HepG2 (cell line): Measurements from ENCODE around the gene SRBD1. TPM values are rescaled to one million over a fixed set of nuclear protein-coding genes. Genes with fewer than 3 reads are reported as not detected.

ENCODE experiments used
- ARNTL ChIP-seq: sonication (generic); formaldehyde crosslinking; IDR thresholded peaks from 2 replicates; pipeline ENCODE4 v1.4.0; 2020; ENCODE audit warnings: mild to moderate bottlenecking, missing genetic modification reagents
- CCDC6 ChIP-seq: sonication (generic); formaldehyde crosslinking; IDR thresholded peaks from 2 replicates; pipeline ENCODE4 v1.8.1; 2022; ENCODE audit warnings: mild to moderate bottlenecking, missing genetic modification reagents, moderate library complexity
- DZIP1 ChIP-seq: sonication (generic); formaldehyde crosslinking; IDR thresholded peaks from 2 replicates; pipeline ENCODE4 v1.5.0; 2020; ENCODE audit warnings: mild to moderate bottlenecking, missing genetic modification reagents
- EP300 ChIP-seq, 3 experiments: sonication (generic) in 1 of 3; formaldehyde crosslinking in 1 of 3; IDR thresholded peaks; 2 replicates each; pipeline versions ENCODE4 v1.5.1 to v1.6.1; 2011 to 2020; ENCODE audit warnings: low read depth in 2 of 3, low read length in 2 of 3, borderline replicate concordance in 1 of 3, improper control_type of control experiment in 1 of 3, mild to moderate bottlenecking in 1 of 3, missing genetic modification reagents in 1 of 3, moderate library complexity in 1 of 3
- ESRRA ChIP-seq: sonication (generic); formaldehyde crosslinking; IDR thresholded peaks from 2 replicates; pipeline ENCODE4 v1.5.1; 2020; ENCODE audit warnings: mild to moderate bottlenecking, low read depth, missing genetic modification reagents
- FOSL1 ChIP-seq: sonication (generic); formaldehyde crosslinking; IDR thresholded peaks from 2 replicates; pipeline ENCODE4 v1.9.0; 2021; ENCODE audit warnings: missing genetic modification reagents, borderline replicate concordance
- HNRNPL ChIP-seq: fragments of 200-400 bp; formaldehyde crosslinking; IDR thresholded peaks from 2 replicates; pipeline ENCODE4 v1.6.1; 2017; ENCODE audit warnings: mild to moderate bottlenecking, low read depth, low read length
- LBX2 ChIP-seq: sonication (generic); formaldehyde crosslinking; IDR thresholded peaks from 2 replicates; pipeline ENCODE4 v1.5.0; 2020; ENCODE audit warnings: missing genetic modification reagents, mild to moderate bottlenecking, borderline replicate concordance
- MLLT10 ChIP-seq: sonication (generic); formaldehyde crosslinking; IDR thresholded peaks from 2 replicates; pipeline ENCODE4 v1.4.0; 2020; ENCODE audit warnings: missing genetic modification reagents
- PCBP1 ChIP-seq: fragments of 200-400 bp; formaldehyde crosslinking; IDR thresholded peaks from 2 replicates; pipeline ENCODE4 v1.6.1; 2017; ENCODE audit warnings: mild to moderate bottlenecking, low read depth, low read length, borderline replicate concordance
- SNAPC2 ChIP-seq: sonication (generic); formaldehyde crosslinking; IDR thresholded peaks from 2 replicates; pipeline ENCODE4 v1.8.1; 2022; ENCODE audit warnings: mild to moderate bottlenecking, missing genetic modification reagents
- SP4 ChIP-seq: sonication (generic); formaldehyde crosslinking; IDR thresholded peaks from 2 replicates; pipeline ENCODE4 v1.8.1; 2023; ENCODE audit warnings: mild to moderate bottlenecking, missing genetic modification reagents
- TFDP1 ChIP-seq: IDR thresholded peaks from 2 replicates; pipeline ENCODE4 v1.6.1; 2016; ENCODE audit warnings: missing compliant biosample characterization, missing genetic modification reagents, borderline replicate concordance
- THAP7 ChIP-seq: sonication (generic); formaldehyde crosslinking; IDR thresholded peaks from 2 replicates; pipeline ENCODE4 v1.8.1; 2023; ENCODE audit warnings: mild to moderate bottlenecking, missing genetic modification reagents
- XBP1 ChIP-seq: sonication (generic); formaldehyde crosslinking; IDR thresholded peaks from 2 replicates; pipeline ENCODE4 v1.5.0; 2020; ENCODE audit warnings: missing genetic modification reagents
- ZBTB20 ChIP-seq: sonication (generic); formaldehyde crosslinking; IDR thresholded peaks from 2 replicates; pipeline ENCODE4 v1.8.1; 2023; ENCODE audit warnings: missing genetic modification reagents, low read depth, mild to moderate bottlenecking, borderline replicate concordance
- ZNF350 ChIP-seq: sonication (generic); formaldehyde crosslinking; IDR thresholded peaks from 2 replicates; pipeline ENCODE4 v1.4.0; 2020; ENCODE audit warnings: mild to moderate bottlenecking, low read depth, missing genetic modification reagents, borderline replicate concordance
- ZNF432 ChIP-seq: sonication (generic); formaldehyde crosslinking; IDR thresholded peaks from 2 replicates; pipeline ENCODE4 v1.5.0; 2020; ENCODE audit warnings: missing genetic modification reagents, mild to moderate bottlenecking, borderline replicate concordance
- ZNF451 ChIP-seq: sonication (generic); formaldehyde crosslinking; IDR thresholded peaks from 2 replicates; pipeline ENCODE4 v1.5.0; 2020; ENCODE audit warnings: mild to moderate bottlenecking, missing genetic modification reagents
- ZNF552 ChIP-seq: sonication (generic); formaldehyde crosslinking; IDR thresholded peaks from 2 replicates; pipeline ENCODE4 v1.9.0; 2022; ENCODE audit warnings: missing genetic modification reagents, mild to moderate bottlenecking, borderline replicate concordance
- ZNF644 ChIP-seq: IDR thresholded peaks from 2 replicates; pipeline ENCODE4 v1.6.1; 2016; ENCODE audit warnings: low read depth
- ZNF652 ChIP-seq: IDR thresholded peaks from 2 replicates; pipeline ENCODE4 v1.6.1; 2016; ENCODE audit warnings: low read depth, borderline replicate concordance
- ZNF660 ChIP-seq: sonication (generic); formaldehyde crosslinking; IDR thresholded peaks from 2 replicates; pipeline ENCODE4 v1.5.1; 2020; ENCODE audit warnings: mild to moderate bottlenecking, low read depth, missing genetic modification reagents, borderline replicate concordance
- ZNF724P ChIP-seq: sonication (generic); formaldehyde crosslinking; IDR thresholded peaks from 2 replicates; pipeline ENCODE4 v1.8.0; 2022; ENCODE audit warnings: missing genetic modification reagents, borderline replicate concordance
- ZNF768 ChIP-seq: sonication (generic); formaldehyde crosslinking; IDR thresholded peaks from 2 replicates; pipeline ENCODE4 v1.4.0; 2020; ENCODE audit warnings: missing genetic modification reagents
- ZSCAN12 ChIP-seq: sonication (generic); formaldehyde crosslinking; IDR thresholded peaks from 2 replicates; pipeline ENCODE4 v1.9.0; 2021; ENCODE audit warnings: mild to moderate bottlenecking, missing genetic modification reagents
- polyA plus RNA-seq, 8 experiments: library from polyadenylated mRNA; depleted of rRNA in 3 of 8; stranded (reverse) in 7 of 8; unstranded in 1 of 8; fragments of >200 nt; fragmentation: Illumina TruSeq in 4 of 8; extraction: Trizol in 4 of 8; gene quantifications; 2 replicates each; pipeline versions ENCODE4 v1.2.1 to v1.2.3, GENCODE V29; 2011 to 2016; ENCODE audit warnings: low read depth in 4 of 8, missing spikeins in 1 of 8, mixed read lengths in 1 of 8; ENCODE audit not compliant: insufficient read depth in 1 of 8
- total RNA-seq, 5 experiments: library from RNA; depleted of rRNA; stranded (reverse); fragments of >200 nt; fragmentation: Illumina TruSeq; extraction: Trizol; gene quantifications; 2 replicates each; pipeline ENCODE4 v1.2.3, GENCODE V29; 2016; ENCODE audit warnings: low read depth in 1 of 5

The SRBD1 gene
- total and polyA plus RNA-seq, 2 of the 13 experiments (the other 11 are each of a cell fraction or from before 2014, with no cell fraction given), result 3.2 to 23.9 TPM

- no peak for TF ChIP-seq FOSL1 (CRISPR knock-in tag)
- peak; percentile 73 for TF ChIP-seq ESRRA (CRISPR knock-in tag)
- TF ChIP-seq ZNF724P (CRISPR knock-in tag), result no peak
- peak; percentile 85; the same call in 1 of the 2 replicates for TF ChIP-seq SP4 (CRISPR knock-in tag)
- peak; percentile 89 for TF ChIP-seq TFDP1 (CRISPR knock-in tag)
- TF ChIP-seq HNRNPL, result no peak
- peak; percentile 79; the same call in 1 of the 2 replicates for TF ChIP-seq ZBTB20 (CRISPR knock-in tag)
- peak; percentile 74; the same call in 1 of the 2 replicates for TF ChIP-seq THAP7 (CRISPR knock-in tag)
- TF ChIP-seq ZNF451 (CRISPR knock-in tag), result no peak
- no peak; the same call in 1 of the 2 replicates for TF ChIP-seq ZSCAN12 (CRISPR knock-in tag)
- TF ChIP-seq ZNF768 (CRISPR knock-in tag), result no peak
- no peak for TF ChIP-seq LBX2 (CRISPR knock-in tag)
- TF ChIP-seq DZIP1 (CRISPR knock-in tag), result peak; percentile 12; the same call in 1 of the 2 replicates
- no peak for TF ChIP-seq ZNF652
- 0 out of 2 replicates have a peak, but pooled peaks have one; percentile 44 for TF ChIP-seq SNAPC2 (CRISPR knock-in tag)
- no peak for TF ChIP-seq MLLT10
- TF ChIP-seq ZNF350, result no peak
- TF ChIP-seq EP300 (IDR thresholded peaks at IDR 0.05; ENCODE audit: low read depth in 2 of 2, low read length in 2 of 2), result peak in 1 of 2 experiments; percentile 31; a peak in 1 of 4 replicates
- TF ChIP-seq EP300 (CRISPR knock-in tag; IDR thresholded peaks at IDR 0.05; ENCODE audit: borderline replicate concordance), result no peak; the same call in 1 of the 2 replicates
- no peak for TF ChIP-seq ZNF660 (CRISPR knock-in tag)
- peak; percentile 69; the same call in 1 of the 2 replicates for TF ChIP-seq ARNTL
- TF ChIP-seq CCDC6 (CRISPR knock-in tag), result peak; percentile 83
- TF ChIP-seq ZNF644 (CRISPR knock-in tag), result no peak
- peak; percentile 85; the same call in 1 of the 2 replicates for TF ChIP-seq PCBP1
- no peak for TF ChIP-seq XBP1 (CRISPR knock-in tag)
- TF ChIP-seq ZNF432 (CRISPR knock-in tag), result no peak
- TF ChIP-seq ZNF552 (CRISPR knock-in tag), result peak; percentile 37; the same call in 1 of the 2 replicates
Observed at GRCh38 chr2:45650851-45651414, 39.9 kb upstream of the SRBD1 start (continued).
